ENCODE results near the gene POLG. TPM values are rescaled to one million over a fixed set of nuclear protein-coding genes. Genes with fewer than 3 reads are reported as not detected.
A peak's percentile ranks its signal among the peaks of the same experiment; 100 is the strongest.

The POLG gene
- total and polyA plus RNA-seq, 2 experiments from 2014 or later: 28.8 to 74.1 TPM

GRCh38 chr15:89368566-89369223, 34.1 kb upstream of the POLG start:
- H3K27ac ChIP-seq (ENCODE audit: low read depth): no peak overlapping the region
- peak; percentile 82 for DNase-seq (ENCODE audit: low spot score)
- peak; percentile 42 for ATAC-seq
- peaks cover 100% of the 10 kb centered on the region for H3K27me3 ChIP-seq (ENCODE audit: insufficient read depth)
- peaks cover 32% of the 10 kb centered on the region for H4K20me1 ChIP-seq (replicated peaks; ENCODE audit: insufficient read depth)
- no peak for TF ChIP-seq ZNF462 (CRISPR knock-in tag; IDR thresholded peaks at IDR 0.05)
- peak; percentile 44 for TF ChIP-seq EZH2 (IDR thresholded peaks at IDR 0.05; ENCODE audit: low read depth, unreplicated experiment)
- no peaks in the 10 kb centered on the region for H3K79me2 ChIP-seq (replicated peaks; ENCODE audit: insufficient read depth)
- H3K9me2 ChIP-seq (ENCODE audit: insufficient read depth): no peaks in the 10 kb centered on the region
- no peak overlapping the region for H2AFZ ChIP-seq
- Mint-ChIP-seq H3K9me3 (peaks cover 8% of the 10 kb centered on the region; the same call in 2 of the 3 replicates), H3K4me3 (peak overlapping the region; percentile 42), H3K27me3 (ENCODE audit: insufficient read depth, low read depth, poor library complexity) (peaks cover 98% of the 10 kb centered on the region), H3K27ac (no peak overlapping the region), H3K36me3 (ENCODE audit: low read depth) (no peaks in the 10 kb centered on the region), H3K4me1 (peaks cover 29% of the 10 kb centered on the region)
- peaks cover 13% of the 10 kb centered on the region; the same call in 1 of the 2 replicates for H3F3A ChIP-seq (replicated peaks; ENCODE audit: low read depth)
- peak overlapping the region; percentile 75 for H3K4me2 ChIP-seq
- H3K36me3 ChIP-seq (ENCODE audit: insufficient read depth): no peaks in the 10 kb centered on the region; the same call in 1 of the 2 replicates
- peak overlapping the region; percentile 50 for H3K4me3 ChIP-seq
- H3K4me1 ChIP-seq (ENCODE audit: insufficient read depth): peaks cover 42% of the 10 kb centered on the region

Measured in GM23338 (cell line).